ENCODE measurements around the gene PNMA1.
A peak's percentile ranks its signal among the peaks of the same experiment; 100 is the strongest.

PNMA1 gene

GRCh38 chr14:73746520-73747378 is 32.6 kb upstream of the PNMA1 start:
- TF ChIP-seq NFIC (IDR thresholded peaks at IDR 0.05) (no peak), CREB1 (IDR thresholded peaks at IDR 0.05; ENCODE audit: low read depth) (no peak), ZBTB7A (IDR thresholded peaks at IDR 0.05; ENCODE audit: low read depth) (no peak), FOXM1 (IDR thresholded peaks at IDR 0.05; ENCODE audit: borderline replicate concordance, low read depth) (no peak), TCF12 (IDR thresholded peaks at IDR 0.05; ENCODE audit: low read depth) (no peak), RAD21 (IDR thresholded peaks at IDR 0.05; ENCODE audit: low read depth) (no peak), CEBPB (IDR thresholded peaks at IDR 0.05) (no peak), EP300 (IDR thresholded peaks at IDR 0.05; ENCODE audit: borderline replicate concordance) (no peak)

GRCh38 chr14:73745571-73746519 is 31.7 kb upstream of the PNMA1 start:
- TF ChIP-seq TCF12 (IDR thresholded peaks at IDR 0.05; ENCODE audit: low read depth) (no peak), EGR1 (IDR thresholded peaks at IDR 0.05) (no peak), REST (IDR thresholded peaks at IDR 0.05; ENCODE audit: low read depth) (no peak), NFIC (IDR thresholded peaks at IDR 0.05) (no peak), CEBPB (IDR thresholded peaks at IDR 0.05) (no peak), FOXM1 (IDR thresholded peaks at IDR 0.05; ENCODE audit: borderline replicate concordance, low read depth) (no peak), CREB1 (IDR thresholded peaks at IDR 0.05; ENCODE audit: low read depth) (no peak), TEAD4 (IDR thresholded peaks at IDR 0.05) (no peak), EP300 (IDR thresholded peaks at IDR 0.05; ENCODE audit: borderline replicate concordance) (no peak), TAF1 (IDR thresholded peaks at IDR 0.05; ENCODE audit: low read depth) (no peak), RAD21 (IDR thresholded peaks at IDR 0.05; ENCODE audit: low read depth) (no peak), YY1 (IDR thresholded peaks at IDR 0.05; ENCODE audit: low read depth) (no peak), ZBTB7A (IDR thresholded peaks at IDR 0.05; ENCODE audit: low read depth) (no peak)
- TF ChIP-seq, protein P1, sequence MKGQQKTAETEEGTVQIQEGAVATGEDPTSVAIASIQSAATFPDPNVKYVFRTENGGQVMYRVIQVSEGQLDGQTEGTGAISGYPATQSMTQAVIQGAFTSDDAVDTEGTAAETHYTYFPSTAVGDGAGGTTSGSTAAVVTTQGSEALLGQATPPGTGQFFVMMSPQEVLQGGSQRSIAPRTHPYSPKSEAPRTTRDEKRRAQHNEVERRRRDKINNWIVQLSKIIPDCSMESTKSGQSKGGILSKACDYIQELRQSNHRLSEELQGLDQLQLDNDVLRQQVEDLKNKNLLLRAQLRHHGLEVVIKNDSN (IDR thresholded peaks at IDR 0.05), result no peak
- TF ChIP-seq, protein P2, sequence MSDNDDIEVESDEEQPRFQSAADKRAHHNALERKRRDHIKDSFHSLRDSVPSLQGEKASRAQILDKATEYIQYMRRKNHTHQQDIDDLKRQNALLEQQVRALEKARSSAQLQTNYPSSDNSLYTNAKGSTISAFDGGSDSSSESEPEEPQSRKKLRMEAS (IDR thresholded peaks at IDR 0.05), result no peak

GRCh38 chr14:73744874-73745529 is 30.8 kb upstream of the PNMA1 start:
- TF ChIP-seq FOXM1 (IDR thresholded peaks at IDR 0.05; ENCODE audit: borderline replicate concordance, low read depth), result no peak
- TF ChIP-seq EP300 (IDR thresholded peaks at IDR 0.05; ENCODE audit: borderline replicate concordance), result peak; percentile 30; the same call in 1 of the 2 replicates
- TF ChIP-seq TEAD4 (IDR thresholded peaks at IDR 0.05), result peak; percentile 86
- TF ChIP-seq REST (IDR thresholded peaks at IDR 0.05; ENCODE audit: low read depth), result no peak
- no peak for TF ChIP-seq RAD21 (IDR thresholded peaks at IDR 0.05; ENCODE audit: low read depth)
- TF ChIP-seq, protein P1 (IDR thresholded peaks at IDR 0.05), result no peak
- TF ChIP-seq EGR1 (IDR thresholded peaks at IDR 0.05), result no peak
- TF ChIP-seq YY1 (IDR thresholded peaks at IDR 0.05; ENCODE audit: low read depth), result no peak
- TF ChIP-seq TCF12 (IDR thresholded peaks at IDR 0.05; ENCODE audit: low read depth), result peak; percentile 69
- TF ChIP-seq NFIC (IDR thresholded peaks at IDR 0.05), result peak; percentile 57

GRCh38 chr14:73744175-73744867 is 30.1 kb upstream of the PNMA1 start:
- no peak for TF ChIP-seq CEBPB (IDR thresholded peaks at IDR 0.05)
- TF ChIP-seq ZBTB7A (IDR thresholded peaks at IDR 0.05; ENCODE audit: low read depth), result no peak
- TF ChIP-seq CREB1 (IDR thresholded peaks at IDR 0.05; ENCODE audit: low read depth), result no peak
- no peak for TF ChIP-seq EGR1 (IDR thresholded peaks at IDR 0.05)
- no peak for TF ChIP-seq RAD21 (IDR thresholded peaks at IDR 0.05; ENCODE audit: low read depth)
- TF ChIP-seq, protein P1 (IDR thresholded peaks at IDR 0.05), result no peak
- no peak for TF ChIP-seq TCF12 (IDR thresholded peaks at IDR 0.05; ENCODE audit: low read depth)
- no peak for TF ChIP-seq YY1 (IDR thresholded peaks at IDR 0.05; ENCODE audit: low read depth)

Measured in Ishikawa (cell line).